ENCODE measurements around the gene NTN1.
"Not testable (repeated sequence)": the region's sequence is repeated elsewhere in the genome, so short reads cannot be mapped to it uniquely, and the experiment has no call there.

NTN1 gene

GRCh38 chr17:9150446-9151090, 129.3 kb downstream of the NTN1 start:
- in situ Hi-C loops (cut with MboI; ENCODE audit: low sequenced_read_pairs), result no loop called here

- in situ Hi-C loops (cut with MboI; ENCODE audit: low sequenced_read_pairs), result no loop called here
Observed at GRCh38 chr17:9151091-9151490, 129.8 kb downstream of the NTN1 start.

- in situ Hi-C loops (cut with MboI; ENCODE audit: low sequenced_read_pairs), result not testable (repeated sequence)
Observed at GRCh38 chr17:9151740-9152139, 130.4 kb downstream of the NTN1 start.

DNA sequence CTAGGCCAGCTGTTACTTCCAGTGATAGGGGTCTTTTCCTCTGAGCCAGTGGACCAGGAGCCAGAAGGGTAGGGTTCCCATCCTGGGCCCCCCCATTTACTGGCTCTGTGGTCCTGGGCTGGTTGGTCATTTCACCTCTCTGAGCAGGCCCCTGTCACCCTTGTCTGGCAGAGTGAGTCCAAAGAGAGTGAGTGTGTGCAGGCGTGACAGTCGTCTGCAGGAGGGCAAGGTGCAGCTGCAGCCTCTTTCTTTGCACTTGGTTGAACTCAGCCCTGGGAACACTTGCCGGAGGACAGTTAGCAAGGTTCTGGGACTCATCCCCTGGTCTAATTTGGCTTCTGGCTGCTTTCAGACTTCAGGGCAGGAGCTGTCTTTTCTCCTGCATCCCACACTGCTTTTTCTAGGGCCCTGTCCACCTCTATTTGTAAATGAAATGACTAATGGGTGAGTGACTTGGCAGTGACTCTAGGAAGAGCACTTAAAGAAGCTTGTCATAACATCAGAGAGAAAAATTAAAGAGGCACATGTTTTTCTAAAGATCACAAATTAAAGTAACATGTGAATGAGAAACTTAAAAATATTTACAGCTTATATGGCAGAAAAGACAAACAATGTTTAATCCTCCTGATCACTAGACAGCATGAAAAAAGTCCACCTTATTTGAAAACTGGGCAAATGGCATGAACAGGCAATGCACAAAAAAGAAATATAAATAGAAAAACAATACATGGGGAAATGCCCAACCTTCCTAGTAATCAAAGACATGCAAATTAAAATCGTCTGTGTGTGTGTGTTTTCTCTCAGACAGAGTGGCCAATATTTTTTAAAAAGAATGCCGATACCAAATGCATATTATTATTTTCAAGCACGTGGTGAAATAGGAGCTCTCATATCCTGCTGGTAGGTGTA, 137.5 kb downstream of the NTN1 start:
- in situ Hi-C loops (cut with MboI; ENCODE audit: low sequenced_read_pairs), result no loop called here

- in situ Hi-C loops (cut with MboI; ENCODE audit: low sequenced_read_pairs), result no loop called here
Observed at GRCh38 chr17:9162275-9162985, 141.1 kb downstream of the NTN1 start.

DNA sequence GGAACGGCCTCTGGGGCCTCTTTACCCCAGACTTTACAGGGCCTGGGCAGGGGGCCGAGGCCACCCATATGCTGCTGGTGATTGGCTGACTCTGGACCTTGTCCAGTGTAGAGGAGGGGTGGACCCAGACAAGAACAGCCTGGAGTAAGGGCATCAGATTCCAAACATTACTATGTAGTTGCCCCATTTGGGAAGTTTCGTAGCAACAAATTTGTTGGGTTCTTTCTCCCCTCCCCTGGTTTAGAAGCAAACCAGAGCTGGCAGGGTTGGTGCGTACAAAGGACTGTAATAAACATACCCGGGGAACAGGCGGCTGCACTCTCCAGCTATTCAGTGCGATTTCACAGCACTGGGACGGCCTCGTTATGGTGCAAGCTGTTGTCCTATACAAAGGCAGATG, 145.5 kb downstream of the NTN1 start:
- in situ Hi-C loops (cut with MboI; ENCODE audit: low sequenced_read_pairs), result no loop called here

DNA sequence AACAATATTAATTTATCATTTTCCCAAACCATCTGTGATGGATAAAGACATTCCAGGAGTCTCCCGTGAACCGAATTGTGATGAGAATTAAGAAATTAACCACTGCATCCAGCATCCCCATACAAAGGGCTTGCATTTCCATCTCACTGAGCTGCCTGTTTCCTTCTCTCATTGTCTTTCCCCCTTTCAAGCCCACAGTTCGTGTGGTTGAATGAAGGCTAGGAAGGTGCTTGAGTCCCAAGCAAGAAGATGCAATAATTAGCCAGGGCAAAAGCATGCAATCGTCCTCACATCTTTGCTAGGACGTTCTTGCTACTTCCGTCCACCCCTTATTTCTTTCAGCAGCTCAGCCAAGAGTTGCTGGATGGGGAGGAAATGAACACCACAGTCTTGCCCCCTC, 146.1 kb downstream of the NTN1 start:
- in situ Hi-C loops (cut with MboI; ENCODE audit: low sequenced_read_pairs), result no loop called here

GRCh38 chr17:9169116-9169515, 147.8 kb downstream of the NTN1 start:
- in situ Hi-C loops (cut with MboI; ENCODE audit: low sequenced_read_pairs), result no loop called here

DNA sequence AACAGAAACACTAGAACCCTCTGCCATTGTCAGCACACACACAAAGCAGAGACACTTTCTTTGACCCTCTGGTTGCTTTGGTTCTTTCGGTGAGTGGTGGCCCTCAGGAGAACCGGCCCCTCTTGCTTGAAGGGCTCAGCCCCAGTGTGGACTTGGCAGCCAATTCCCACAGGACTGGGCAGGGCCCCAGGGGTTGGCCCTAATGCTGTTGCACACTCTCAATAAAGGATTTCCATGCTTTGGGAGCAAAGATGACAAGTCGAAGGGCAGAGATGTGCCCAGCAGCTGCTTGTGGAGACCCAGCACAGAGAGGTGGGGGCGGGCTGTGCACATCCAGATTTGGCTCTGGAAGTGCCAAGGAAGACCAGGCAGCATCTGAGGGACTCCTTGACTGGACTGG, 149.0 kb downstream of the NTN1 start:
- in situ Hi-C loops (cut with MboI; ENCODE audit: low sequenced_read_pairs), result no loop called here

GRCh38 chr17:9170853-9171252, 149.5 kb downstream of the NTN1 start:
- in situ Hi-C loops (cut with MboI; ENCODE audit: low sequenced_read_pairs), result no loop called here

- in situ Hi-C loops (cut with MboI; ENCODE audit: low sequenced_read_pairs), result no loop called here
Observed at GRCh38 chr17:9173386-9173983, 152.2 kb downstream of the NTN1 start.

DNA sequence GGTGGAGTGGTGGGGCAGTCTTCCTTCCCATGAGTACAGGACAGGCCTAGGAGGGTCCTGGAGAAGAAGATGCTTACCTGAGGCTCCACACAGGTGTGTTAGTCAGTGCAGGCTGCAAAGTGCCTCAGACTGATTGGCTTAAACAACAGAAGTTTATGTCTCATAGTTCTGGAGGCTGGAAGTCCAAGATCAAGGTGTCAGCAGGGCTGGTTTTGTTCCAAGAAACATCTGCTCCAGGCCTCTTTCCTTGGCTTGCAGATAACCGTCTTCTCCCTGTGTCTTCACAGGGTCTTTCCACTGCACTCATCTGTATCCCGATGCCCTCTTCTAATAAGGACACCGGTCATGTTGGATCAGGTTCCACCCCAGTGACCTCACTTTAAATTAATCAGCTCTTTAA, 153.0 kb downstream of the NTN1 start:
- in situ Hi-C loops (cut with MboI; ENCODE audit: low sequenced_read_pairs), result no loop called here

DNA sequence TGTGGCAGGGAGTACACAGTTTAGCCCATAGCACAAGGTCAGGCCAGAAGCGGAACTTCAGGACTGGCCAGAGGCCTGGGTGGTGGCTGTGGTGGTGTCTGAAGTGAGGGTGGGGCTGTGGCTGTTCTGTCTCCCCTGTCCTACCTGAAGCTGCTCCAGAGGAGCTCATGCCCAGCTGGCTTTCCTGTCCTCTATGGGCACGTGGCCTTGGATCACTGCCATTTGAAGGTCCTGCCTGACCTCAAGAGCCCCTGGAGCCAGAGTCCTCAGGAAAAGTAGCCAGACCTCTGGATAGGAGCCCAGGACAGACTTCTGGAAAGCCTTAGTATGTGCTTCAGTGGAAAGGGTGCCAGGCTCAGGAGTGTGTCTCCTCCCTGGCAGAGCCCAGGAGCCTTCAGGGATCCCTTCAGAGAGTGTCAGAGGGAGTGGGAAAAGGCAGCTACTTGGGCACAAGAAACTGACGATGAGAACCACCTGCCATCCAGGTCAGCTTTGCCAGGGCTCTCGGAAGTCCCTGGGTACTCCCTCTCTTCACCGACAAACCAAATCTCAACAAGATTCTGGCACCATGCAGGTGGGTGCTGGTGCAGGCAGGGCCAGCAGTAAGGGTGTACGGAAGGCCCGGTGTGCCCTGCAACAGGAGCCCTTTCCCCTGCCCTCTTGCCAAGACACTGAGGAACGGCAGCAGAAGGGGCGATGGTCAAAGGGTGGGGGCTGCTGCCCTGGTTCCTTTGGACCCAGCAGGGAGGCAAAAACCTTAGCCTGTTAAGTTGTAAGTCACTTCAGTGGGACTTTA, 153.7 kb downstream of the NTN1 start:
- in situ Hi-C loops (cut with MboI; ENCODE audit: low sequenced_read_pairs), result no loop called here

- in situ Hi-C loops (cut with MboI; ENCODE audit: low sequenced_read_pairs), result no loop called here
Observed at GRCh38 chr17:9175700-9176467, 154.6 kb downstream of the NTN1 start.

GRCh38 chr17:9177212-9177611, 155.9 kb downstream of the NTN1 start:
- in situ Hi-C loops (cut with MboI; ENCODE audit: low sequenced_read_pairs), result no loop called here

DNA sequence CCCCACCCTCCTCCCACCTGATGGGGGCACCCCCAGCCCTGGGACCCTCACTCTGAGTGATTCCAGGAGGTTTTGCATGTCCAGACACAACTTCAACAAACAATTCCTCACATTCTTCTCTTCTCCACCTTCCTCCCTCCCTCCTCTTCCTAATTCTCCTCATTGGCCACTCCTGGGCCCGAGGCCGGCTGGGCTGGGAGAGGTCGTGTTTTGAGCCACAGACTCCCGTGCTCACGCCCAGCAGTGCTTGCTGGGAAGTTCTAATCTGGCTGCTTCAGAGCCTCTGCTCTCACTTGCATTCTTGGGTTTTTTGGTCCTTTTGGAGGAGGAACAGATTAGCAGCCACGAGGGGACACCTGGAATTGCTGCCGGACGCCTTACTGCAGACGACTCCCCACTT, 157.0 kb downstream of the NTN1 start:
- in situ Hi-C loops (cut with MboI; ENCODE audit: low sequenced_read_pairs), result no loop called here

- in situ Hi-C loops (cut with MboI; ENCODE audit: low sequenced_read_pairs), result no loop called here
Observed at GRCh38 chr17:9179602-9180001, 158.3 kb downstream of the NTN1 start.

DNA sequence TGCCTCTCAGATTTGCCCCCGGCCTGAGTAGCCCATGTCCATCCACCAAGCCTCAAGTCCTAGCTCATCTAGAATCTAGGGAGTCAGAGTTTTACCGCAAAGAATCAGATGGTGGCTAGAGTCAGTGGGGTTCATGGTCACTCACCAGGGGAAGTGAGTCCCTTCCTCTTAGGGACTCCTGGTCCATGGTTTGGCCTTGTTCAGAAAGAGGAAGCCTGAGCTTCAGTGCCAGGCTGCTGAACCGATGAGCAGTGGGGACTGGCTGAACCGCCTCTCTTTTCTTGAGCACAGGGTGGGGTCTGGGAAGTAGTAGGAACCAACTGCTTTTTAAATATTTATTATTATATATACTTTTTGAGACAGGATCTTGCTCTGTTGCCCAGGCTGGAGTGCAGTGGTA, 160.3 kb downstream of the NTN1 start:
- in situ Hi-C loops (cut with MboI; ENCODE audit: low sequenced_read_pairs), result no loop called here

DNA sequence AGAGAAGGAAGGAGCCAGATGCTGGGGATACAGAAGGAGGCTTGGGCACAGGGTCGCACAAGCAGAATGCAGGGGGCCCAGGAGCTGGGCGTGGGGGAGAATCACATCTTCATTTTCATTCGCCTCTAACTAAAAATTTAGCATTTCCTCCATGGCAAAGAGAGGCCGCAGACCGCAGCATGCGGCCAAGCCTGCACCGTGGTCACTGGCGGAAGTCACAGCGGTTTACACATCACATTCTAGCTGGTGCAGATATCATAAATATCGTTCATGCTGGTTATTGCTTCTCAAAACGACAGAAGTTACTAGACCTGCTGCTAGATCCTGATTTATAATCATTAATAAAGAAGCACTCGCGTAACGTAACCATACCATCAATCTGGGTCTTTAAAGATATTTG, 162.0 kb downstream of the NTN1 start:
- in situ Hi-C loops (cut with MboI; ENCODE audit: low sequenced_read_pairs), result no loop called here

- in situ Hi-C loops (cut with MboI; ENCODE audit: low sequenced_read_pairs), result no loop called here
Observed at GRCh38 chr17:9185142-9185541, 163.8 kb downstream of the NTN1 start.

Measured in HL-60/S4 treated with phorbol 12-myristate 13-acetate at 8.2 ng/mL for 4 days and 3 days (cell line).